Lower leg skin (tissue), 3 donors: Measurements from ENCODE around the gene CD69.

ENCODE experiments used
- POLR2A ChIP-seq, 2 donors: fragments of 450-650 bp; IDR thresholded peaks; one replicate each; pipeline ENCODE4 v1.6.1; 2016 to 2017; ENCODE audit warnings: antibody characterized with exemption in 2 of 2, mild to moderate bottlenecking in 1 of 2, moderate library complexity in 1 of 2
- TF ChIP-seq, protein P1 (sequence below), 3 donors: fragments of 450-650 bp; IDR thresholded peaks; one replicate each; pipeline ENCODE4 v1.5.1; 2016; ENCODE audit warnings: antibody characterized with exemption in 3 of 3, mild to moderate bottlenecking in 3 of 3, moderate library complexity in 2 of 3

DNA sequence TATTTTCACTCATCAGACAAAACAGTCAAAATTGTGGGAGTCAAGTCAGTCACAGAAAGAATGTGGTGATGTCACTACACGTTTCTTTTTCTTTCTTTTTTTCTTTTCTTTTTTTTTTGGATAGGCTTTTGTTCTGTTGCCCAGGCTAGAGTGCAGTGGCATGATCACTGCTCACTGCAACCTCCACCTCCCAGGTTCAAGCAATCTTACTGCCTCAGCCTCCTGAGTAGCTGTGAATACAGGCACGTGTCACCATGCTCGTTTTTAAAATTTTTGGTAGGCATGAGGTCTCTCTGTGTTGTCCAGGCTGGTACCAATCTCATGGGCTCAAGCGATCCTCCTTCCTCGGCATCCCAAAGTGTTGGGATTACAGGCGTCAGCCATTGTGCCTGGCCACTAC is 30.1 kb downstream of the CD69 start:
- TF ChIP-seq, protein P1, sequence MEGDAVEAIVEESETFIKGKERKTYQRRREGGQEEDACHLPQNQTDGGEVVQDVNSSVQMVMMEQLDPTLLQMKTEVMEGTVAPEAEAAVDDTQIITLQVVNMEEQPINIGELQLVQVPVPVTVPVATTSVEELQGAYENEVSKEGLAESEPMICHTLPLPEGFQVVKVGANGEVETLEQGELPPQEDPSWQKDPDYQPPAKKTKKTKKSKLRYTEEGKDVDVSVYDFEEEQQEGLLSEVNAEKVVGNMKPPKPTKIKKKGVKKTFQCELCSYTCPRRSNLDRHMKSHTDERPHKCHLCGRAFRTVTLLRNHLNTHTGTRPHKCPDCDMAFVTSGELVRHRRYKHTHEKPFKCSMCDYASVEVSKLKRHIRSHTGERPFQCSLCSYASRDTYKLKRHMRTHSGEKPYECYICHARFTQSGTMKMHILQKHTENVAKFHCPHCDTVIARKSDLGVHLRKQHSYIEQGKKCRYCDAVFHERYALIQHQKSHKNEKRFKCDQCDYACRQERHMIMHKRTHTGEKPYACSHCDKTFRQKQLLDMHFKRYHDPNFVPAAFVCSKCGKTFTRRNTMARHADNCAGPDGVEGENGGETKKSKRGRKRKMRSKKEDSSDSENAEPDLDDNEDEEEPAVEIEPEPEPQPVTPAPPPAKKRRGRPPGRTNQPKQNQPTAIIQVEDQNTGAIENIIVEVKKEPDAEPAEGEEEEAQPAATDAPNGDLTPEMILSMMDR (IDR thresholded peaks at IDR 0.05), result no peak
- no peak for TF ChIP-seq POLR2A (IDR thresholded peaks at IDR 0.05)
